Measurements from ENCODE around the gene BTN2A1. TPM values are rescaled to one million over a fixed set of nuclear protein-coding genes. Genes with fewer than 3 reads are reported as not detected.

BTN2A1 gene
- total and polyA plus RNA-seq, 9 of the 15 experiments (the other 6 are each of a cell fraction or from before 2014, with no cell fraction given) = 6.7 to 22.1 (median 16.4) TPM

DNA sequence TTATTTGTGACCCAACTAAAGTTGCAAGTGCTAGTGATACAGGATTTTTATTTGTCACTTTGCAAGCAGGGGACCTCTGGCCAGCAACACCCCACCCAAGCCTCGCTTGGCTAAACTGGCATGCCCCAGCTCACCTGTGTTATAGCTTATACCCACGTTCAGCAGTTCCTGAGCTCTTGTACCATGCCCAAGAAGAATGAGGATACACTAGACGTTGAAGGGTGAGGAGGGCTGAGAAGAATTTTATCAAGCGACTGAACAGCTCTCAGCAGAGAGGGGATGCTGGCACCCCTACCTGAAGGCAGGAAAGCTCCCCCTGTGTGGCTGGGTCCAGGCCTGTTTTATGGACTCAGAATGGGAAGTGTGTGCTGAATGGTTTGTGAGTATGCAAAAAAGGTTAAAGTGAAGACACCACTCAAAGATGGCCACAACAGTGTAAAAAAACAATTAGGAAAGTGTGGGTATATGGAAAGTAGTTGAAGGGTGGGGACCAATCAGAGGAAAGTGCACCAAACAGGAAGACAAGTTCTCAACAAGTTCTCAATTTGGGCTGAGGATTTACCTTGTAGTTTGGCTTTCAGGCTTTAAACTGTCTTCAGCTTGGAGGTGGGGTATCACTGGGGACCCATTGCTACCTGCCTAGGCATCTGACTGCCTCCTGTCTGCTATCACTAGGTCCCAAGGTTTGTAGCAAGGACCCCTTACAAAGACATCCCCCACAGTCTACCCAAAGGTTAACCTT is 15.0 kb downstream of the BTN2A1 start:
- POLR2A ChIA-PET = interaction anchor here (0.8 kb wide), 1 partner anchor 78 kb away, joined by 3 read pairs; no protein-coding TSS in a partner anchor
- H3K27me3 ChIP-seq (ENCODE audit: control insufficient read depth in 2 of 2, insufficient read depth in 2 of 2, low read length in 2 of 2) = no peaks in the 10 kb centered on the region
- H3K4me1 ChIP-seq (replicated peaks in 1 of 2; ENCODE audit: control insufficient read depth in 2 of 2, insufficient read depth in 2 of 2, low read length in 2 of 2) = peaks cover 23 to 35% of the 10 kb centered on the region in 2 experiments
- peaks cover 15% of the 10 kb centered on the region for H3K36me3 ChIP-seq (ENCODE audit: control insufficient read depth, insufficient read depth, low read length)
- peaks cover 2% of the 10 kb centered on the region for H3K9me1 ChIP-seq (ENCODE audit: control insufficient read depth, insufficient read depth, low read length)
- no peak for ATAC-seq
- H4K20me1 ChIP-seq (replicated peaks; ENCODE audit: control insufficient read depth, insufficient read depth, low read length) = no peaks in the 10 kb centered on the region
- 75% methylated on average over 4 of the region's 4 CpGs for WGBS (ENCODE audit: insufficient coverage, low coverage, missing lambda C conversion rate)
- peak overlapping the region; percentile 95 for H2AFZ ChIP-seq (ENCODE audit: low read depth, low read length)
- in situ Hi-C loops (cut with MboI) (no loop called here), intact Hi-C loops (cut with micrococcal nuclease) (no loop called here)
- H3K27ac ChIP-seq (ENCODE audit: extremely low read depth, low read depth, low read length) = no peak overlapping the region
- no peak for DNase-seq (ENCODE audit: extremely low read depth in 1 of 4, low spot score in 3 of 4)
- no TSS peak for BruUV-seq (replicated peaks)
- H3K79me2 ChIP-seq (ENCODE audit: control insufficient read depth, insufficient read depth, low read length) = no peaks in the 10 kb centered on the region
- no peak overlapping the region for H3K4me2 ChIP-seq (ENCODE audit: insufficient read depth, low read length)
- CTCF ChIA-PET (ENCODE audit: low intra/inter-chr PET ratio) = no interaction called here
- no peak for FAIRE-seq
- no peak overlapping the region for H3K4me3 ChIP-seq
- no peak overlapping the region for H3K9ac ChIP-seq (ENCODE audit: insufficient read depth in 1 of 2, low read depth in 2 of 2, low read length in 2 of 2)
- 0 out of 2 replicates have a peak, but pooled peaks cover 6% of the 10 kb centered on the region for H3K9me3 ChIP-seq (replicated peaks; ENCODE audit: control insufficient read depth, insufficient read depth, low read depth, low read length)
- TF ChIP-seq ETV5 (CRISPR knock-in tag; IDR thresholded peaks at IDR 0.05; ENCODE audit: low read depth) = no peak
- TF ChIP-seq BRD9 (IDR thresholded peaks at IDR 0.05; ENCODE audit: low read depth, partially characterized antibody) = no peak
- no peak; the same call in 1 of the 2 replicates for TF ChIP-seq USF1 (CRISPR knock-in tag; IDR thresholded peaks at IDR 0.05)
- TF ChIP-seq ETS1 (conservative IDR thresholded peaks at IDR 0.05; ENCODE audit: control insufficient read depth, low read depth, low read length) = no peak
- no peak for TF ChIP-seq TFAM (CRISPR knock-in tag; conservative IDR thresholded peaks at IDR 0.05)
- no peak for TF ChIP-seq ZNF146 (CRISPR knock-in tag; IDR thresholded peaks at IDR 0.05; ENCODE audit: unreplicated experiment)
- no peak for TF ChIP-seq GABPB2 (CRISPR knock-in tag; conservative IDR thresholded peaks at IDR 0.05)
- TF ChIP-seq RUNX1 (IDR thresholded peaks at IDR 0.05; ENCODE audit: low read depth) = no peak
- peak in 1 of 3 experiments; percentile 13 for TF ChIP-seq YY1 (IDR thresholded peaks at IDR 0.05; ENCODE audit: borderline replicate concordance in 1 of 3, control insufficient read depth in 1 of 3, extremely low read depth in 1 of 3, insufficient read depth in 3 of 3, insufficient read length in 1 of 3, insufficient replicate concordance in 2 of 3, low read depth in 1 of 3, low read length in 2 of 3)
- TF ChIP-seq, protein P1, sequence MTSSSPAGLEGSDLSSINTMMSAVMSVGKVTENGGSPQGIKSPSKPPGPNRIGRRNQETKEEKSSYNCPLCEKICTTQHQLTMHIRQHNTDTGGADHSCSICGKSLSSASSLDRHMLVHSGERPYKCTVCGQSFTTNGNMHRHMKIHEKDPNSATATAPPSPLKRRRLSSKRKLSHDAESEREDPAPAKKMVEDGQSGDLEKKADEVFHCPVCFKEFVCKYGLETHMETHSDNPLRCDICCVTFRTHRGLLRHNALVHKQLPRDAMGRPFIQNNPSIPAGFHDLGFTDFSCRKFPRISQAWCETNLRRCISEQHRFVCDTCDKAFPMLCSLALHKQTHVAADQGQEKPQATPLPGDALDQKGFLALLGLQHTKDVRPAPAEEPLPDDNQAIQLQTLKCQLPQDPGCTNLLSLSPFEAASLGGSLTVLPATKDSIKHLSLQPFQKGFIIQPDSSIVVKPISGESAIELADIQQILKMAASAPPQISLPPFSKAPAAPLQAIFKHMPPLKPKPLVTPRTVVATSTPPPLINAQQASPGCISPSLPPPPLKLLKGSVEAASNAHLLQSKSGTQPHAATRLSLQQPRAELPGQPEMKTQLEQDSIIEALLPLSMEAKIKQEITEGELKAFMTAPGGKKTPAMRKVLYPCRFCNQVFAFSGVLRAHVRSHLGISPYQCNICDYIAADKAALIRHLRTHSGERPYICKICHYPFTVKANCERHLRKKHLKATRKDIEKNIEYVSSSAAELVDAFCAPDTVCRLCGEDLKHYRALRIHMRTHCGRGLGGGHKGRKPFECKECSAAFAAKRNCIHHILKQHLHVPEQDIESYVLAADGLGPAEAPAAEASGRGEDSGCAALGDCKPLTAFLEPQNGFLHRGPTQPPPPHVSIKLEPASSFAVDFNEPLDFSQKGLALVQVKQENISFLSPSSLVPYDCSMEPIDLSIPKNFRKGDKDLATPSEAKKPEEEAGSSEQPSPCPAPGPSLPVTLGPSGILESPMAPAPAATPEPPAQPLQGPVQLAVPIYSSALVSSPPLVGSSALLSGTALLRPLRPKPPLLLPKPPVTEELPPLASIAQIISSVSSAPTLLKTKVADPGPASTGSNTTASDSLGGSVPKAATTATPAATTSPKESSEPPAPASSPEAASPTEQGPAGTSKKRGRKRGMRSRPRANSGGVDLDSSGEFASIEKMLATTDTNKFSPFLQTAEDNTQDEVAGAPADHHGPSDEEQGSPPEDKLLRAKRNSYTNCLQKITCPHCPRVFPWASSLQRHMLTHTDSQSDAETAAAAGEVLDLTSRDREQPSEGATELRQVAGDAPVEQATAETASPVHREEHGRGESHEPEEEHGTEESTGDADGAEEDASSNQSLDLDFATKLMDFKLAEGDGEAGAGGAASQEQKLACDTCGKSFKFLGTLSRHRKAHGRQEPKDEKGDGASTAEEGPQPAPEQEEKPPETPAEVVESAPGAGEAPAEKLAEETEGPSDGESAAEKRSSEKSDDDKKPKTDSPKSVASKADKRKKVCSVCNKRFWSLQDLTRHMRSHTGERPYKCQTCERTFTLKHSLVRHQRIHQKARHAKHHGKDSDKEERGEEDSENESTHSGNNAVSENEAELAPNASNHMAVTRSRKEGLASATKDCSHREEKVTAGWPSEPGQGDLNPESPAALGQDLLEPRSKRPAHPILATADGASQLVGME (CRISPR knock-in tag; IDR thresholded peaks at IDR 0.05) = no peak
- TF ChIP-seq NFYB (IDR thresholded peaks at IDR 0.05; ENCODE audit: extremely low read depth, insufficient read length) = peak; percentile 44
- no peak for TF ChIP-seq NR2F6 (CRISPR knock-in tag; IDR thresholded peaks at IDR 0.05)
- TF ChIP-seq CBX5 (IDR thresholded peaks at IDR 0.05; ENCODE audit: borderline replicate concordance, low read depth) = peak; percentile 33; the same call in 1 of the 2 replicates
